CD14-positive monocyte (primary cell): Measurements from ENCODE around the gene ACE. TPM values are rescaled to one million over a fixed set of nuclear protein-coding genes. Genes with fewer than 3 reads are reported as not detected.

ENCODE experiments used
- DNase-seq, 3 donors: peaks; one replicate each; pipeline ENCODE4 v3.0.0-alpha.2; 2011 to 2022
- H2AFZ ChIP-seq: 2 replicates; pipeline ENCODE4 v1.6.0; 2012; ENCODE audit warnings: mild to moderate bottlenecking, low read depth, low read length, inconsistent platforms; ENCODE audit not compliant: insufficient read depth, poor library complexity, severe bottlenecking
- H3K27ac ChIP-seq, 2 donors: 1 replicate in 1 of 2; 2 replicates in 1 of 2; pipeline ENCODE4 v1.5.1; 2012 to 2013; ENCODE audit warnings: low read length in 2 of 2, control low read depth in 1 of 2, inconsistent platforms in 1 of 2, low read depth in 1 of 2, mild to moderate bottlenecking in 1 of 2
- H3K27me3 ChIP-seq, 2 donors: one replicate each; pipeline versions ENCODE4 v1.6.0 to v1.6.1; 2011 to 2013; ENCODE audit warnings: low read length in 2 of 2; ENCODE audit not compliant: control insufficient read depth in 2 of 2, insufficient read depth in 2 of 2
- H3K36me3 ChIP-seq, 2 donors: replicated peaks in 1 of 2; 1 replicate in 1 of 2; 2 replicates in 1 of 2; pipeline versions ENCODE4 v1.5.1 to v1.6.1; 2012 to 2013; ENCODE audit warnings: low read length in 2 of 2, control low read depth in 1 of 2, inconsistent platforms in 1 of 2, mild to moderate bottlenecking in 1 of 2; ENCODE audit not compliant: insufficient read depth in 2 of 2, control insufficient read depth in 1 of 2
- H3K4me1 ChIP-seq, 2 donors: 1 replicate in 1 of 2; 2 replicates in 1 of 2; pipeline versions ENCODE4 v1.5.1 to v1.6.1; 2012 to 2013; ENCODE audit warnings: low read length in 2 of 2, control low read depth in 1 of 2, inconsistent platforms in 1 of 2, mild to moderate bottlenecking in 1 of 2, moderate library complexity in 1 of 2; ENCODE audit not compliant: insufficient read depth in 2 of 2, control insufficient read depth in 1 of 2
- H3K4me2 ChIP-seq: replicated peaks from 2 replicates; pipeline ENCODE3; 2012; ENCODE audit warnings: low read length, moderate library complexity, mild to moderate bottlenecking; ENCODE audit not compliant: poor library complexity, severe bottlenecking; ENCODE audit errors: extremely low read depth
- H3K4me3 ChIP-seq, 3 experiments: fragments of 200-600 bp in 1 of 3; sonication (generic) in 1 of 3; replicated peaks in 1 of 3; 1 replicate in 2 of 3; 2 replicates in 1 of 3; pipeline ENCODE4 v1.5.1; 2011 to 2013; ENCODE audit warnings: low read length in 3 of 3, mild to moderate bottlenecking in 3 of 3, control low read depth in 2 of 3, low read depth in 2 of 3, inconsistent platforms in 1 of 3, moderate library complexity in 1 of 3
- H3K79me2 ChIP-seq: 2 replicates; pipeline ENCODE4 v1.6.0; 2012; ENCODE audit warnings: mild to moderate bottlenecking, control low read depth, inconsistent platforms, low read length, moderate library complexity; ENCODE audit not compliant: insufficient read depth
- H3K9ac ChIP-seq: 2 replicates; pipeline ENCODE4 v1.6.0; 2017; ENCODE audit warnings: low read length, mild to moderate bottlenecking; ENCODE audit not compliant: insufficient read depth, poor library complexity, severe bottlenecking
- H3K9me3 ChIP-seq, 2 donors: replicated peaks in 1 of 2; 1 replicate in 1 of 2; 2 replicates in 1 of 2; pipeline versions ENCODE4 v1.5.1 to v1.6.1; 2012 to 2013; ENCODE audit warnings: low read length in 2 of 2, control low read depth in 1 of 2; ENCODE audit not compliant: control insufficient read depth in 1 of 2, insufficient read depth in 1 of 2
- H4K20me1 ChIP-seq: 2 replicates; pipeline ENCODE4 v1.6.0; 2012; ENCODE audit warnings: mild to moderate bottlenecking, low read length, control low read depth, moderate library complexity; ENCODE audit not compliant: insufficient read depth
- H3K27ac Mint-ChIP-seq, 7 donors: one replicate each; pipeline ENCODE4 v1.8.0; 2020; ENCODE audit warnings: mild to moderate bottlenecking in 7 of 7, mixed read lengths in 7 of 7, moderate library complexity in 6 of 7, inconsistent platforms in 2 of 7
- H3K27me3 Mint-ChIP-seq, 3 donors: one replicate each; pipeline ENCODE4 v1.8.0; 2021 to 2022; ENCODE audit warnings: low read depth in 3 of 3, mild to moderate bottlenecking in 3 of 3, mixed read lengths in 3 of 3, moderate library complexity in 3 of 3, inconsistent platforms in 1 of 3
- H3K36me3 Mint-ChIP-seq, 2 donors: one replicate each; pipeline ENCODE4 v1.8.0; 2020; ENCODE audit warnings: mixed read lengths in 2 of 2, inconsistent platforms in 1 of 2, mild to moderate bottlenecking in 1 of 2
- H3K4me1 Mint-ChIP-seq: one replicate; pipeline ENCODE4 v1.8.0; 2020; ENCODE audit warnings: mild to moderate bottlenecking, mixed read lengths
- H3K4me3 Mint-ChIP-seq, 2 donors: one replicate each; pipeline ENCODE4 v1.8.0; 2020; ENCODE audit warnings: mild to moderate bottlenecking in 2 of 2, mixed read lengths in 2 of 2, moderate library complexity in 1 of 2
- H3K9me3 Mint-ChIP-seq, 7 donors: one replicate each; pipeline ENCODE4 v1.8.0; 2020 to 2022; ENCODE audit warnings: mixed read lengths in 7 of 7, mild to moderate bottlenecking in 6 of 7, moderate library complexity in 6 of 7, inconsistent platforms in 2 of 7
- CTCF ChIP-seq: fragments of 200-600 bp; IDR thresholded peaks from one replicate; pipeline ENCODE4 v1.8.0; 2022; ENCODE audit warnings: antibody characterized with exemption, mild to moderate bottlenecking
- WGBS: methylation state at CpG from one replicate; pipeline ENCODE4 v1.1.5; 2013; ENCODE audit warnings: missing lambda C conversion rate; ENCODE audit not compliant: insufficient coverage; 5-methylcytosine and 5-hydroxymethylcytosine counted together
- intact Hi-C, 2 donors: fragments of 100-400 bp; cut with micrococcal nuclease; formaldehyde crosslinking; loops; one replicate each; pipeline versions ENCODE4 v1.15.0 to v1.15.1; 2023
- polyA plus RNA-seq, 3 donors: library from polyadenylated mRNA; depleted of rRNA in 1 of 3; unstranded in 2 of 3; stranded (reverse) in 1 of 3; fragments of 300-500 nt in 2 of 3; fragments of >200 nt in 1 of 3; fragmentation: Illumina TruSeq in 2 of 3; gene quantifications; 1 replicate in 2 of 3; 2 replicates in 1 of 3; pipeline ENCODE4 v1.2.3, GENCODE V29; 2012 to 2021

ACE gene
- polyA plus RNA-seq, 3 donors: 0.55 TPM; not detected in 2

DNA sequence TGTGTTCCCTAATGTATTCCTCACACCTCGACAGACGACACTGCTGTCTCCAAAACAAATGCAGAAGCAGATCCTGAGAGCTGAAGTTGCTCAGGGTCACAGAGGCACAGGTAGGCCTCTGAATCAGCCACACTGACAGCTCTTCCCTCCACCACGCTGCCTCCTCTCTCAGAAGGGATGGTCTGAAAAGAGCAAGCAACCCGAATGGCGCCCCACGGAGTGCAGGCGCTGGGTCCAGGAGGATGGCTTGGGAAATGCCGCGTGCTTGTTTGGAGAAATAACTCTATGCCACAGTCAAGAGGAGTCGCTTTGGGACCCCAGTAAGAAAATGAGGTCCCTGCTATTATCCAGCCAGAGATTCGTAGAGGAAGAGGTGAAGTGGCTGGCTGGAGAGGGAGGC is 46.6 kb upstream of the ACE start:
- no peak overlapping the region for H3K4me2 ChIP-seq
- peaks cover 15 to 20% of the 10 kb centered on the region in 2 donors for H3K4me1 ChIP-seq
- H3K27me3 ChIP-seq: no peaks in the 10 kb centered on the region
- Mint-ChIP-seq H3K4me3 (no peak overlapping the region), H3K9me3 (peaks cover 0 to 3% (median 0%) of the 10 kb centered on the region in 7 donors), H3K27ac (no peak overlapping the region), H3K36me3 (peaks cover 0 to 4% of the 10 kb centered on the region in 2 donors), H3K4me1 (peaks cover 28% of the 10 kb centered on the region), H3K27me3 (peaks cover 4 to 10% (median 7%) of the 10 kb centered on the region in 3 donors)
- H3K27ac ChIP-seq: no peak overlapping the region
- no peak overlapping the region for H3K9ac ChIP-seq
- H3K9me3 ChIP-seq: no peaks in the 10 kb centered on the region
- H3K79me2 ChIP-seq: no peaks in the 10 kb centered on the region
- no peak for DNase-seq
- no peak overlapping the region for H2AFZ ChIP-seq
- no peaks in the 10 kb centered on the region for H3K36me3 ChIP-seq
- TF ChIP-seq CTCF: no peak
- intact Hi-C loops: no loop called here
- 100% methylated on average over 9 of the region's 11 CpGs for WGBS
- H3K4me3 ChIP-seq: no peak overlapping the region
- no peaks in the 10 kb centered on the region for H4K20me1 ChIP-seq

DNA sequence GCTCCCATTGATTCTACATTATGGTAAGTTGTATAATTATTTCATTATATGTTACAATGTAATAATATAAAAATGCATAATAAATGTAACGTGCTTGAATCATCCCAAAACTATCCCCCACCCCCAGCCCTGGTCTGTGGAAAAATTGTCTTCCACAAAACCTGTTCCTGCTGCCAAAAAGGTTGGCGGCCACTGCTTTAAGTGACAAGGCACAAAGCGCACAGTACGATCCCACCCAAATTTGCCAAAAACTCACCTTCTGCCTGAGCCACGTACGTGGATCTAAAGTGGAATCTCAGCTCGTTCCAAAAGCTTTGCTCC is 45.3 kb upstream of the ACE start:
- peaks cover 0 to 4% of the 10 kb centered on the region in 2 donors for H3K36me3 Mint-ChIP-seq
- Histone ChIP-seq H2AFZ (no peak overlapping the region), H3K9ac (no peak overlapping the region), H3K79me2 (no peaks in the 10 kb centered on the region), H3K36me3 (no peaks in the 10 kb centered on the region), H3K4me1 (peaks cover 20 to 27% of the 10 kb centered on the region in 2 donors), H4K20me1 (no peaks in the 10 kb centered on the region), H3K4me2 (no peak overlapping the region), H3K27ac (no peak overlapping the region), H3K4me3 (no peak overlapping the region), H3K9me3 (no peaks in the 10 kb centered on the region), H3K27me3 (no peaks in the 10 kb centered on the region)
- H3K27ac Mint-ChIP-seq: peak overlapping the region in 1 of 7 donors; percentile 18
- no peak overlapping the region for H3K4me3 Mint-ChIP-seq
- peaks cover 4 to 10% (median 7%) of the 10 kb centered on the region in 3 donors for H3K27me3 Mint-ChIP-seq
- peaks cover 30% of the 10 kb centered on the region for H3K4me1 Mint-ChIP-seq
- H3K9me3 Mint-ChIP-seq: peaks cover 0 to 3% (median 0%) of the 10 kb centered on the region in 7 donors
- TF ChIP-seq CTCF: no peak
- no peak for DNase-seq
- intact Hi-C loops: no loop called here
- 100% methylated on average over 5 of the region's 7 CpGs for WGBS
